Lower leg skin (tissue), 4 donors: ENCODE results near the gene DNAJC13. TPM values are rescaled to one million over a fixed set of nuclear protein-coding genes. Genes with fewer than 3 reads are reported as not detected.
A peak's percentile ranks its signal among the peaks of the same experiment; 100 is the strongest.

Experiments
- DNase-seq, 2 donors: peaks; one replicate each; pipeline ENCODE4 v3.0.0-alpha.2; 2019; ENCODE audit warnings: low spot score in 2 of 2
- H3K4me3 ChIP-seq: fragments of 200-600 bp; sonication (generic); 2 replicates; pipeline ENCODE4 v1.5.1; 2017; ENCODE audit warnings: mild to moderate bottlenecking, low read depth; ENCODE audit not compliant: poor library complexity, severe bottlenecking
- POLR2A ChIP-seq, 2 donors: fragments of 450-650 bp; IDR thresholded peaks; one replicate each; pipeline ENCODE4 v1.6.1; 2016 to 2017; ENCODE audit warnings: antibody characterized with exemption in 2 of 2, mild to moderate bottlenecking in 1 of 2, moderate library complexity in 1 of 2
- WGBS, 2 donors: methylation state at CpG; one replicate each; pipeline ENCODE4 v1.1.5; 2018; 5-methylcytosine and 5-hydroxymethylcytosine counted together
- intact Hi-C: fragments of 100-400 bp; cut with DNase I; formaldehyde crosslinking; loops from one replicate; pipeline ENCODE4 v1.15.0; 2023; ENCODE audit warnings: low total_unique reads
- total RNA-seq, 4 donors: library from RNA; depleted of rRNA; stranded (reverse); fragments of >200 nt; gene quantifications; one replicate each; pipeline ENCODE4 v1.1.0, GENCODE V29; 2016
- TF ChIP-seq, protein P1 (sequence below), 3 donors: fragments of 450-650 bp; IDR thresholded peaks; one replicate each; pipeline ENCODE4 v1.5.1; 2016; ENCODE audit warnings: antibody characterized with exemption in 3 of 3, mild to moderate bottlenecking in 3 of 3, moderate library complexity in 2 of 3

DNAJC13 gene
- total RNA-seq, 4 donors from 2014 or later, result 25.4 to 54.1 (median 31.2) TPM

DNA sequence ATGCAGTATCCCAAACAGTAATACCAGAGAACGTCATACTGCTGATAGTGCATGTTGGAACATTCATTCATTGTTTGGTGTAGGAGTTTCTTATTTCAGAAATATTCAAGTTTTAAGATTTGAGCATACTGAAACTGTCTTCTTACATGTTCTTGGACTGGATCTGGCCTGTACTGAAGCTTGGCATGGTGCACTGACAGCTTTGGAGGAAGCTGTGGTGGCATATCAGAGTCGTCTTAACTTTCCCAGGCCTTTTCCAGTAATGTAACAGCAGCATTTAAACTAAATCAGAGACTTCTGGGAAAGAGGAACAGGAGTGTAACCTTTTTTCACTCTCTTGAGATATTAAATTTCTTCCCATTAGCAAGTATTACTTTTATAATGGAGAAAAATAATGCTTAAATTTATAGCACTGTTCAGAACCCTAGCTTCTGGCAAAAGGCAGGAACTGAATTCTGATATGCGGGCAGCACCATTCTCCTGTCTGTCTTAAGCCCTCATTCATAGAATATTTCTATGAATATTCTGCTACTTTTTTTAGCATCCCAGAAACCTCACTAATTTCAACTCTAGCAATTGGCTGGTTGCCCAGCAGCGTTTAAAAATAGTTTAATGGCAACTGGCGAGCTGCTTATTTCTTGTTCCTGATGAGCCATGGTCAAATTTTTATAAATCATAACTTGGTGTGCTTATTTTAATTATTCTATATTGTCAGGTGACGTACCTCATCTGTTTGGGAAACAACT, 31.1 kb downstream of the DNAJC13 start:
- TF ChIP-seq, protein P1, sequence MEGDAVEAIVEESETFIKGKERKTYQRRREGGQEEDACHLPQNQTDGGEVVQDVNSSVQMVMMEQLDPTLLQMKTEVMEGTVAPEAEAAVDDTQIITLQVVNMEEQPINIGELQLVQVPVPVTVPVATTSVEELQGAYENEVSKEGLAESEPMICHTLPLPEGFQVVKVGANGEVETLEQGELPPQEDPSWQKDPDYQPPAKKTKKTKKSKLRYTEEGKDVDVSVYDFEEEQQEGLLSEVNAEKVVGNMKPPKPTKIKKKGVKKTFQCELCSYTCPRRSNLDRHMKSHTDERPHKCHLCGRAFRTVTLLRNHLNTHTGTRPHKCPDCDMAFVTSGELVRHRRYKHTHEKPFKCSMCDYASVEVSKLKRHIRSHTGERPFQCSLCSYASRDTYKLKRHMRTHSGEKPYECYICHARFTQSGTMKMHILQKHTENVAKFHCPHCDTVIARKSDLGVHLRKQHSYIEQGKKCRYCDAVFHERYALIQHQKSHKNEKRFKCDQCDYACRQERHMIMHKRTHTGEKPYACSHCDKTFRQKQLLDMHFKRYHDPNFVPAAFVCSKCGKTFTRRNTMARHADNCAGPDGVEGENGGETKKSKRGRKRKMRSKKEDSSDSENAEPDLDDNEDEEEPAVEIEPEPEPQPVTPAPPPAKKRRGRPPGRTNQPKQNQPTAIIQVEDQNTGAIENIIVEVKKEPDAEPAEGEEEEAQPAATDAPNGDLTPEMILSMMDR (IDR thresholded peaks at IDR 0.05), result no peak
- TF ChIP-seq POLR2A (IDR thresholded peaks at IDR 0.05), result no peak
- WGBS, 2 donors, result 24 to 27% methylated on average over 6 of the region's 6 CpGs
- no peak overlapping the region for H3K4me3 ChIP-seq
- intact Hi-C loops, result no loop called here
- DNase-seq, result peak in 1 of 2 donors; percentile 21

- 93 to 95% methylated on average over 3 of the region's 3 CpGs for WGBS, 2 donors
- intact Hi-C loops, result no loop called here
- no peak for DNase-seq
- TF ChIP-seq POLR2A (IDR thresholded peaks at IDR 0.05), result no peak
- TF ChIP-seq, protein P1 (IDR thresholded peaks at IDR 0.05), result no peak
- H3K4me3 ChIP-seq, result no peak overlapping the region
Observed at GRCh38 chr3:132456136-132456535, 38.8 kb downstream of the DNAJC13 start.

- no peak overlapping the region for H3K4me3 ChIP-seq
- WGBS, 2 donors, result 83 to 88% methylated on average over 3 of the region's 3 CpGs
- intact Hi-C loops, result no loop called here
- TF ChIP-seq, protein P1 (IDR thresholded peaks at IDR 0.05), result no peak
- no peak for TF ChIP-seq POLR2A (IDR thresholded peaks at IDR 0.05)
- no peak for DNase-seq
Observed at GRCh38 chr3:132456571-132456970, 39.3 kb downstream of the DNAJC13 start.

DNA sequence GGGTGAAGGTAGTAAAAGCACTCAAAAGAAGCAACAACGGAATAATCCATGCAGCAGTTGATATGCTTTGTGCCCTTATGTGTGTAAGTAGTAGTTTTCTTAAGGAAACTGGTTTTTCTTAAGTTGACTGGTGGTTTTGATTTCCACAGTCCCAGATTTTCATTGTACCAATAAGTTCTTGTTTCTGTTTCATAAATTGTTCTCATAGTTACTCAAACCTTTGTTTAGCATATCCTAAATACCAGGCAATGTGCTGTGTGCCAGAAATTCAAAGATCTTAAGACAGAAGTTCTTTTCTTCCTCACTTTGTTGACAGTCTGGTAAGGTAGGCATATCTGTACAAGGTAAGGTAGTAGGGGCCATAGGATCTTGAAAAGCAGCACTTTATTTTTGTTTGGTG, 40.0 kb downstream of the DNAJC13 start:
- WGBS, 2 donors, result 80 to 93% methylated on average over 1 of the region's 1 CpG
- DNase-seq, result no peak
- TF ChIP-seq, protein P1 (IDR thresholded peaks at IDR 0.05), result no peak
- no peak for TF ChIP-seq POLR2A (IDR thresholded peaks at IDR 0.05)
- intact Hi-C loops, result no loop called here
- H3K4me3 ChIP-seq, result no peak overlapping the region

DNA sequence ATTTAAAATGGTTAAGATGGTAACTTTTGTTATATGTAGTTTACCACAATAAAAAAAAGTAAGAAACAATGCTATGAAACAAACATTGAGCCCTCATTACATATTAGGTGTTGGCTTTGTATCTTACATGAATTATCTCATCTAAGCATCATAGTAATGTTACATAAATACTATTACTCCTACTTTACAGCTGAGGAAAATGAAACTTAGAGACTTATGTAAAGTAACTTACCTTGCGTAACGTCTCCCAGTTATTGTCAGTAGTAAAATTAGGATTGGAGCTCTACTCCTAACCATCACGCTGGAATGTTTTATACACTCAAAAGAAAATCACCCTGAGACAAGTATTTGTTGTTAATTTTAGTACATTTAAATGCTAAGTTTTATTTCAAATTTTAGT, 42.2 kb downstream of the DNAJC13 start:
- DNase-seq, result no peak
- no peak overlapping the region for H3K4me3 ChIP-seq
- intact Hi-C loops, result no loop called here
- TF ChIP-seq, protein P1 (IDR thresholded peaks at IDR 0.05), result no peak
- no peak for TF ChIP-seq POLR2A (IDR thresholded peaks at IDR 0.05)
- 93 to 95% methylated on average over 3 of the region's 3 CpGs for WGBS, 2 donors

DNA sequence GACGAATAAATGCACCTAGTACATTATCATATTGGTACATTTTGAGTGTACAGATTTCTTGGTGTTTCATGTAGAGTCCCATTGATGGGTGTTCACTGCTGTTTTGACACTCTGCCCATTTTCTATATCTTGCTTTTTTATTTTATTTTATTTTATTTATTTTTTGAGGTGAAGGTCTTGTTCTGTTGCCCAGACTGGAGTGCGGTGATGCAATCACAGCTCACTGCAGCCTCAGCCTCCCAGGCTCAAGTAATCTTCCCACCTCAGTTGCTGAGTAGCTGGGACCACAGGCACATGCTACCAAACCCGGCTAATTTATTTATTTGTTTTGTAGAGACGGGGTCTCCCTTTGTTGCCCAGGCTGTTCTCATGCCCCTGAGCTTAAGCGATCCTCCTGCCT, 44.2 kb downstream of the DNAJC13 start:
- intact Hi-C loops, result no loop called here
- TF ChIP-seq POLR2A (IDR thresholded peaks at IDR 0.05), result no peak
- TF ChIP-seq, protein P1 (IDR thresholded peaks at IDR 0.05), result no peak
- no peak overlapping the region for H3K4me3 ChIP-seq
- WGBS, 2 donors, result 95 to 97% methylated on average over 5 of the region's 5 CpGs
- no peak for DNase-seq
